Hippocampal formation (tissue), 2 donors: ENCODE data around the gene BMP10.

ENCODE experiments used
- DNase-seq, 2 donors: peaks; one replicate each; lab custom pipeline; 2025; lab: John Stamatoyannopoulos, UW

BMP10 gene

DNA sequence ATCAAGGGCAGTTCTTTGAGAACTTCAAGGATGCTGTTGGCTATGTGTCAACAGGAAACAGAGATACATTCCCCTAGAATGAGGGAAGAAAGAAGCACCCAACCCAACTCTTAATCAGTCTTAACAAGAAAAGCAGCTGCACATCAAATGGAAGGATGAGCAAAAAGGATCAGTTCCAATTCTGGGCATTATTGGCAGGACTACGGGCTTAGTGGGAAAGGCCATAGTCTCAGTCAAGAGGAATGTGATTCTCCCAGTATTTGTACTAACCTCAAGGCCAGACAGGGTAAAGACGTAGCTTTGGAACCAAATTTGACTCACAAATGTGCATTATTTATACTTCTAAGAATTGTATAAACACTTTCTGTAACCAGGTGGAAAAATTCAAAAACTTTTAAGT is 18.2 kb downstream of the BMP10 start:
- DNase-seq = no peak

DNA sequence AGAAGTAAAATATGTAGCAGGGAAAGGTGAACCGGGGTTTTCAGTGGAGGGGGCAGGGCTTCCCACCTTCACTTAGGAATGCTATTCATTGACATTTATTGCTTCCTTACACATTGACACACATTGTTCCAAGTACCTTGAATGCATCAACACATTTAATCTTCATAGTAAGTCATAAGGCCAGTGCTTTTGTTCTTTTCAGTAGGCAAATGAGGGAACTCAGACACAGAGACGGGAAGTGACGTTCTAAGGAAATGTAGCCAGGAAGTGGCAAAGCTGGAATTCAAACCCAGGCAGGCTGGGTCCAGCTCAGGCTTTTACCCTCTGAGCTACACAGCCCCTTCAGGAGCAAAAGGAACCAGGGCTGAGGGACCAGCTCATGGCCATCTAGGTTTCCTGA is 20.7 kb downstream of the BMP10 start:
- no peak for DNase-seq

DNA sequence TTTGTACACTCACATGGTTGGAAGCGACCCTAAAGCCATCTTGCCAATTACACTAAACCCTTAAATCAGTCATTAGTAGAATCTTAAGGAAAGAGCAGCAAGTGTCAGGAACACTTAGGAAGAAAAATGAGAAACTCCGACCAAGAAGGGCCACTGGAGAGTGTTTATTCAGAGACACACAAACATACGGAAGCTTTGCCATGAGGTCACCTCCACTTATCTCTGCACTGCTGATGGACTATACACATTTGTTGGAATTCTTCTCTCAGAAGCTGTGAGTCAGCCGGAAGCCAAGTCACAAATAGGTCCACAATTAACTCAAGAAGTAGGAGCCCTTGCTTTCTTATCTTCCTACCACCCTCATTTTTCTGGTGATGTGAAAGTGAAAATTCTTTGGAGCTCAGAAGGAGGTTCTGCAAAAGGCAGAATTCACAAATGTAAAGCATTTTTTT is 21.6 kb downstream of the BMP10 start:
- DNase-seq = no peak

DNA sequence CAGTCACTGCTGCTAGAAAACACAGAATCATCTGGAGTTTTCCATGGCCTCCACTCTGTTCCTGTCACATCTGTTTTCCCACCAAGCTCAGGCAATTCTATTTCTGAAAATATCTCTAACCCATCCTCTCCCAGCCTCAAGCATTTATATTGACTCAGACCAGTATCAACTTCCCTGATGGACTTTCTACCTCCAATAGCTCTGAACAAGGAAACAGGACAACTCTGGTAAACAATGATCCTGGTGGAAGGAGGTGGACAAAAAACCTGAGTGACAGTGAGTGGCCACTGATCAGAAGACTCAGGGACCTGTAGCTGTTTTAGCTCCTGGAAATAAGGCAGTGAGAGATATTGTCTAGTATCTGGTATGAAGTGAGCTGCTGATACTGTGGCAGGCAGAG is 23.4 kb downstream of the BMP10 start:
- DNase-seq = no peak

DNA sequence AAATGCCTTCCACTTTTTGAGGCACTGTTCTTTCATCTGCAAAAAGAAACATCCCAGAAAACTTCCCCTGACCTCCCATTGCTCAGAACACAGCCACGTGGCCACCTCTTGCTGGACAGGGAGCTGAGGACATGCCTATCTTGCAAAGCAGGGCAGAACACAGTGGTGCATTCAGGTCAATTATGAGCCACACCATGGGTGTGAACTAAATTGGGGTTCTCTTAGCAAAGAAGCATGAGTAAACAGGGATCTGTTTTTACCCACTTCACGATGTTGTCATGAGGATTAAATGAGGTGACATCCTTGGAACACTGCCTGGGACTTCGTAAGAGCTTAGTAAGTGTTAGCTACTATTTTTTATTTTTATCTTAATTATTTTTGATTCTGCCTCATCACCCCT is 25.1 kb downstream of the BMP10 start:
- DNase-seq = no peak

DNA sequence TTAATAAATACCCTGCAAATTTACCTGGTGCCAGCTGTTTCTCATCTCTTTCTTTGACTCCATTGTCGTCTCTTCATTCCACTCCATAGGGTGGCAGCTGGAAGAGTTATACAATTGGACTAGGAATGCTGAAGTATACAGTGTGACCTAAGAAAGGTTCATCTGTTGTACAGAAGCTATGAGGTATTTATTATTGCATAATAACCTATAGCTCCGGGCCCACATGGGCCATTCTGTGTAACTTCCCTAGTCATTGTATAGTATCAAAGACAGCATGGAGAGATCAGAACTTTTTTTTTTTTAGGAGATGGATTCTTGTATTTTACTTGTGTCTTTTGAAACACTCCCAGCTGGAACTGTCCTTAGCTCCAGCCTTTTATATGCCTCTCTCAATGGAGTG is 26.2 kb downstream of the BMP10 start:
- DNase-seq = no peak

DNA sequence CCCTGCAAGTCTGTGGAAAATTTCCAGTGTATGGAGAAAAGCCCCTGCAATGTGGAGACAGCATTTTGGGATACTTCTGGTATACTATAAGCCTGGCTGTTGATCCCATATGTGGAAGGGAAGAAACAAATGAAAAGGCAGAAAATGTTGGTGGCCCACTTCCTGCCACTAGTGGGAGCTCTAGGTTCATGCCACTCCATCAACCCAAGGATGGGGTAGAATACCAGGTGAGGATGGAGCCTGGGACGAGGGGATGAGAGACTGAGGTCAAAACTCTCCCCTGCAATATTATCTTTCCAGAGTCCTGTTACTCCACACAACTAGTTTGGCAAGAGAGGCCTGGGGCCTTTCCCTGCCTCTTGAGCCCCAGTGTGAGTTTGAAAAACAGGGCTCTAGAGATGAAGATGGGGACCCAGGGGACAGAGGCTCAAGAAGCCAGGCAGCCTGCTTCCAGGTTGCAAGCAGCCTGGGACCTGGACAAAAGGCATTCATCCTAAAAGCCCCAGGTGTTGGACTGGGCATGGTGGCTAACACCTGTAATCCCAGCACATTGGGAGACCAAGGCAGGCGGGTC is 31.9 kb downstream of the BMP10 start:
- no peak for DNase-seq

DNA sequence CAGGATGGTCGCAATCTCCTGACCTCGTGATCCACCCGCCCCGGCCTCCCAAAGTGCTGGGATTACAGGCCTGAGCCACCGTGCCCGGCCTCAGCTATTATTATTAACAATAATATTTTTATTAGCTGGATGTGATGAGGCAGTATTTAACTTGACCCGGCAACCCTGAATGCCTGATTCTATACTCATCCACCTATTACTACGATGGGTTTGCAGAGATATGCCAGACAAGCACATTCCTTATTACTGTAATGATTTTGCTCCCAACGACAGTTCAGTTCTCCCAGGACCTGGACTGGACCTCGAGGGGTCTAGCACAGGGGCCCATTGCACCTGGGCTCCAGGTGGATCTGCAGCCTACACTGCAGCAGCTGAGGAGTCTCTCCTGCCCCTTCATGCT is 32.6 kb downstream of the BMP10 start:
- no peak for DNase-seq

DNA sequence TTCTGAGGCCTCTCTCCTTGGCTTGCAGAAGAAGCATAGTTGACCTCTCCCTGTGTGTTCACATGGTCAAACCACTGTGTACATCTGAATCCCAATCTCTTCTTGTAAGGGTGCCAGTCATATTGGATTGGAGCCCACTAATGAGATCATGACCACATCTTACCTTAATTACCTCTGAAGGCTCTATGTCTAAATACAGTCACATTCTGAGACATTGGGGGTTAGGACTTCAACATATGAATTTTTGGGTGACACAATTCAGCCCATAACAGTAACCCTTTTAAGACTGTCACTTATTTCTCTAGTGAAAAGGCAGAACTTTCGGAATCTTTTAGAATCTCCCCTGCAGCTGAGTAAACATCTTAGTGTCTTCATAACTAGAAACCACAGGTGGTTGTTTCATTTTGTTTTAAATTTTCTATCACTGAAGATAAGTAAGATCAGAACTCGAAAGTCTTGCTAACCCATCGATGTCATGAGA is 33.3 kb downstream of the BMP10 start:
- no peak for DNase-seq

DNA sequence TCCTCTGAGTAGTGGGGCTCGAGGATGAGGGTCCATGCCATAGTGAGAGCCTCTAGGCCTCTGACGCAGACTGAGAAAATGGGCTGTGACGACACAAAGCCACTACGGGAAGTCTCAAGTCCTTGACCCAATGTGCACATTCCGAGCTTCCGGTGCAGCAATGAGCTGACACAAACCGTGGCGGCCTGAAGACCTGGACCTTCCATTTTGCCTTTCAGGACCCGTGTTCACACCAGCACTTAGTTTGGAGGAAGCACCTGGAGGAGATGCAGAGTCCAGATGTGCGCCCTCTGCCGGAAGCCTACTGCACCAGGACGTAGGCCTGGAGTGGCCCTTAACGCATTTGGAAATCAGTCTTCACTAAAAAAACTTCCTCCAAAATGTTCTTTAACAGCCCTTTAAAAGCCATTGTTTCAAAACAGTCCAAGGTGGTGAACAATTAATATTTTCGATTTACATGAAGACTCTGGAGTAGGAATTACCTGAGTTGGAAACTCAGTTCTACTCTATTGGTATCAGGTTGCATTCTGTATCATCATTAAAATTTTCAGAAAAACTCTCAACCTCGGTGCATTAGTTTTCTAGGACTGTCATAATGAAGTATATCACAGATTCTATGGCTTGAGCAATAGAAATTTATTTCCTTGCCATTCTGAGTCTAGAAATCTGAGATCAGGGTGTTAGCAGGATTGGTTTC is 33.9 kb downstream of the BMP10 start:
- DNase-seq = no peak

DNA sequence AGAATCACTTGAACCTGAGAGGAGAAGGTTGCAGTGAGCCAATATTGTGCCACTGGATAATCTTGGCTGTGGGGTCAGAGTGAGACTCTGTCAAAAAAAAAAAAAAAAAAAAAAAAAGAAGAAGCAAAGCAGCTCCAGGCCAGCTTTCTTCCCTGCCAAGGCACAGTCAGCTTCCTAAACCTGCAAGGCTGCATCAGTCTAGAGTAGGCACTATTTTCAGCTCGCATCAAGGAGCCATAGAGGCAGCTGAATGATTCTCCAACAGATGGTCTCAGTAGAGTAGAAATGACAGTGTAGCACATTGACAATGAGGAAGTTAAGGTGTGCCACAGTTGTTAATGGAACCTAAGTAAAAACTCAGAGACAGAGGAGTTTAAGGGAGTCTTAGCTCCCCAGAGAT is 35.6 kb downstream of the BMP10 start:
- DNase-seq = no peak

DNA sequence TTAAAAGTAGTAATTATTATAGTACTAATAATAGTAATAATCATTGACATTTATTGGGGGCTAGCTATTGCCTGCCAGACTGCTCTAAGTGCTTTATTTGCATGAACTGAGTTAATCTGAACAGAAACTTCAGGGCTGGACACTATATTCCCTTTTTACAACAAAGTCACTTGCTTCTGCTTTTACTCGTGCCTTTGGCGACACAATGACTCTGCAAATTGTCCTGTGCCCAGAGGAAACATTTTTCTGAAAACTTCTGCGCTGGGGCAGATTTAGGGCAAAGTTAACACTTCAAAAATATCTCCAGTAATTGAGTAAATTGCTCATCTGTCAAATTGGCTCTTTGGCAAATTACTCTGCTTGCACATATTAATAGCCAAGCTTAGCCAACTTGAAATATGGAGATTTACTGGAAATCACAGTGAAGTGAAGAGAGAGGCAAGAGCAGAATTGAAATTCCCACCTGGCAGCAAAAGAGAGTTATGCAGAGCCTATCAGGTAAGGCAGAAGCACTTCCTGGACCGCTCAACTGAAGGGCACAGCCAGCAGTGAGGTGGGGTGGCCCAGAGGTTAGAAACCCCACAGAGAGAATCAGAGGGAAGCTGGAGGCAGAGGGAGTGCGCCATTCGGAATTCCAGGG is 36.3 kb downstream of the BMP10 start:
- no peak for DNase-seq

DNA sequence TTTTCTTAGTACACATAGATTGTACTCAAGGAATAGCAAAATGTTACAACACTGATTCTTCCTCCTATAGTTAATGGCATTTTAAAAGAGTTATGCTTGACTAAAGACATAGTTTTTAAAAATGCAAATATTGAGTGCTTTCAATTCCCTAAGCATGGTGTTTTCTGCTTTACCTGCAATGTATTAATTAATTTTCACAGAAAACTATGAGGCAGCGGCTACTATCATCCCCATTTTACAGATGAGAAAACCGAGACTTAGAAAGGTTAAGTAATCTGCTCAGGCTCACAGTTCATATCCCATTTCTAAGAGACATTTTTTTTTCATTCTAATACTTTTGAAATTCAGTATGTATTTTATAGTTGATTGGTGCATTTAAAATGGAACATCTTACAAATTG is 38.0 kb downstream of the BMP10 start:
- no peak for DNase-seq

DNA sequence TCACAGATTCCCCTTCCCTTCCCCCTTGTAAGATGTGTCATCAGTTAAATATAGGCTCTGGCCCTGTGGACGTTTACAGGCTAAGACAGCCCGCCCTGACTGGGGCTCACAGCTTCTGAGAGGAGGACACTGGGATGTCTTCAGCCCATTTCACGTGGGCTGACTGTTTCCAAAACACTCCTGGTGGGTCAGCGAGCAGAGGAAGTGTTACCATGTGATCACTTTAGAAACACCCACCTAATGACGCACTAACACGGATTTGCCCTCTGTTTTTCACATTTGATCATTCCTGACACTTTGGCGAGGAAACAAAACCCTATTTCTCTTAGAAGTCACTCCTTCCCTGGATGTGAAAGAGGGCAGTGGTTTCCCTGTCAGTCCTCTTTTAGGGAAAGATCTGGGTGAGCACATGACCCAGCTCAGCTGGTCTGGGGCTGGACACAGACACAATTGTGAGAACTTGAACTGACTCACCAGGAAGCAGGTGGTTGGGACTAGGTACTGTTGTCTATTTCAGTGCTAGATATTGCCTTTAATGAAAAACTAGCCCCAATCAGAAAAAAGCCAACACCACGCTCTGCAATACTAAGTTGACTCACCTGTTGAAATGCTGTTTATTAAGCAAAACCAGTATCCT is 38.8 kb downstream of the BMP10 start:
- DNase-seq = peak; percentile 42 to 47

DNA sequence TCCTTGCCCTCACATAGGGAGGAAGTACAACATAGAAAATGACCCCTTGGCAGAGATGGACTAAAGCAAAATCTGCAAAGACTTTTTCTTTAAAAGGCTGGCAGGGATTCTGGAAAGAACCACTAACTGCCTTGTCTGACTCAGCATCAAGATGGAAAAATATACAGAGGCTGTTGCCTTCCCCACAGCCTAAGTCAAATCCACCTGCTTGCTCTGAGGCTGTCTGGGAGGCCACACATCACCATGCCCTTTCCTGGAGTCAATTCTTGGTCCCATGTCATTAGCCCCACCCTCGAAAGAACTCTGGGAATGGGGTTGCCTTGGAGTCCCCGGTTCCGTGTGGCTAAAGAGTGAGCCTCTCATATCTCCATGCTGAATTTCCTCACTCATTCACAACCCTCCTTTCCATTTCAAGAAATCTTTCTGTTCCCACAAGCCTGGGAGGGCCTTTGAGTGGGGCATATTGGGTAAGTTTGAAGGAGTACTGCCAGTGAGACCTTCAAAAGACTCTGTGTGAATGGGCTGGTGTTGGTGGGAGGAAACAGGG is 39.4 kb downstream of the BMP10 start:
- no peak for DNase-seq

DNA sequence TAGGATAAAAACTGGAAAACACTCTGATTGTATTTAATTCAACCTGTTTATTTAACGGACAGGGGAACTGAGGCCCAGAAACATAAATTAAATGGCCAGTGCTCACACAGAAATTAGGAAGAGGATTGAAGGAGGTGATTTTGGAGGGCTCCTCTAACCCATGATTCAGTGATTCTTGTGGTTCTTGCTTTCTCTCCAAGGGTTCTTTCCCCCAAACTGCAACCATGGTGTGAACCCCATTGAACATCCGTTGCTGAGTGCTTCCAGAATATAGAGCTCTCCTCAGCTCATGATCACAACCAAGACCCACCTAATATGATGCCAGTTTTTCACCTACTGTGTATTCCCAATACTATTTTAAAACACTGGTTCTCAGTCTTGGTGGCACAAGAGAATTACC is 41.4 kb downstream of the BMP10 start:
- DNase-seq = no peak

DNA sequence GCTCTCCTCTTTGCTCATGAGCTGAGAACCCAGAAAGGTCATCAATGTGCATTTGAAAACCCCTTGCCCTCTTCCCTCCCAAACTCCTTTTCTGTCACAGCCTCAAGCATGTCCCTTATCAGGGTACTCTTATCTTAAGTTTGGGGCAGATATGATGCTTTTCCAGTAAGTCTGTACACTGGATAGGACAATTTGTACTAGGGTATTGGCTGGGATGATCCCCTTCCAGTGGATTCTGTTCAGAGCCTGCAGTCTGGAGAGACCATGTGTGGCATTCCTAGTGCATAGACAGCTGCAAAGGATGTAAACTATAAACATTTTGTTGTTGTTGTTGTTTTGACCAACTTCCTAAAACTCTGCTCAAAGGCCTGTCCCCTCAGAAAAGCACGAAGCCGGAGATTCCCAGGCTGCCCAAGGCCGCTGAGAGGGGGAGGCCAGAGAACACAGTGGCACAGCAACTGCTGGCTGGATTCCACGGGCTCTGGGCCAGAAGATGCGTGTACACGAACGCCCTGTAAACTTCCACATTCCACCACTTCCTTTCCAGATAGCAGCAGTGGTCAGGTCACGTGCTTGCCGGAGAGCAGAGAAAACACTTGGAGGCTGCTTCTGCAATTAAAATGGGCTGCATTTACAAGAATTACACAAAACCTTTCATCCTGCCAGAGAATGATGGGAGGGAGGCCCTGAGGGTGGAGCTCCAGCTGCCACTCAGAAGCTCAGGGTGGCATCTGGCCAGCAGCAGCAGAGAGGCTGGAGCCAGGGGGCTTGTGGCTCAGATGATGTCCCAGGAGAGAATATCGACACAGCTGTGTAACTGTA is 42.1 kb downstream of the BMP10 start:
- peak; percentile 77 to 86 for DNase-seq

DNA sequence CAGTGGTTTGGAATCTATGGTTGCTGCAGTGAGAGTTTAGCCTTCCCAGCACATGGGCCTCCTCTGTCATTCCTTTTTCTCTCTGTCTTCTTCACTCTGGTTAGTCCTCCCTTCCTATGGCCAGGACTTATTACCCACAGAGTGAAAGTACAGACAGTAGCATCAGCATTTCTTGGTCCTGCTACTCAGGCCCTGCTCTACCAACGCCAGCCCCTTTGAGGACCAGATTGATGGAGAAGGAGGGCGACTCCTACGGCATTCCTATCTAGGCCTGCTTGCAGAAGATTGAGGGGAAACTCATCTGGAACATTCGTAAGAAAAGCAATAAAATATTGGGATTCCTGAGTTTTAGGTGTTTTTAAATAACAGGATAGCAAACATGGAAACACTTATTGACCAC is 43.5 kb downstream of the BMP10 start:
- no peak for DNase-seq

DNA sequence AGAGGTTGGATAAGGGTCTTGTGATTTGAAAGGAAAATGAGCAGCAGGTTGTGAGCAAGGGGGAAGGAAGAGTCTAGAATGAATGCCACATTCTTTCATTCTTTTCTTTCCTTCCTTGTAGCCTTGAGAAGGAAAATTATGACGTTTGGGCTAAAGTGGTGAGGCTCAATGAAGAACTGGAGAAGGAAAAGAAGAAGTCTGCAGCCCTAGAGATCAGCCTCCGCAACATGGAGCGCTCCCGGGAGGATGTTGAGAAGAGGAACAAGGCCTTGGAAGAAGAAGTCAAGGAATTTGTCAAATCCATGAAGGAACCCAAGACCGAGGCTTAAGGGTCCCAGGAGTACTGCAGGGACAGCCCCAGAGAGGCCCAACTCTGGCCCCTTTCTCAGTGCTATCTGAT is 45.3 kb downstream of the BMP10 start:
- DNase-seq = no peak

DNA sequence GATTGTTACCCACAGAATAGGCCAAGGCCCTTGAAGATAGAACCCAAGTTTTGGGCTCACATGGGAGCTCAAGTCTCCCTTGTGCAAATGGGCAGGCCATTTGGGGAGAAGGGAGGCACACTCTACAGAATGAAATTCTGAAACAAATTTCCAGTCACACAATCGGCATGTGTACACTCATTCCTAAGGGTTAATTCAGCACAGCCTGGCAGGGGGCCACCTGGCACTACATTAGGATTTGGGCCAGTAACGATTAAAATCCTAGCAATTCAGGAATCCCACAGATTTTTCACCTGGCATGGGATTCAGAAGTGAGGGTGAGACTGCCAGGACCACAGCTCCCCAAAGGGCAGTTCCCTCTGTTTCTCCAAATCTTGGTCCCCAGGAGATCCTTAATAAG is 46.4 kb downstream of the BMP10 start:
- DNase-seq = no peak

DNA sequence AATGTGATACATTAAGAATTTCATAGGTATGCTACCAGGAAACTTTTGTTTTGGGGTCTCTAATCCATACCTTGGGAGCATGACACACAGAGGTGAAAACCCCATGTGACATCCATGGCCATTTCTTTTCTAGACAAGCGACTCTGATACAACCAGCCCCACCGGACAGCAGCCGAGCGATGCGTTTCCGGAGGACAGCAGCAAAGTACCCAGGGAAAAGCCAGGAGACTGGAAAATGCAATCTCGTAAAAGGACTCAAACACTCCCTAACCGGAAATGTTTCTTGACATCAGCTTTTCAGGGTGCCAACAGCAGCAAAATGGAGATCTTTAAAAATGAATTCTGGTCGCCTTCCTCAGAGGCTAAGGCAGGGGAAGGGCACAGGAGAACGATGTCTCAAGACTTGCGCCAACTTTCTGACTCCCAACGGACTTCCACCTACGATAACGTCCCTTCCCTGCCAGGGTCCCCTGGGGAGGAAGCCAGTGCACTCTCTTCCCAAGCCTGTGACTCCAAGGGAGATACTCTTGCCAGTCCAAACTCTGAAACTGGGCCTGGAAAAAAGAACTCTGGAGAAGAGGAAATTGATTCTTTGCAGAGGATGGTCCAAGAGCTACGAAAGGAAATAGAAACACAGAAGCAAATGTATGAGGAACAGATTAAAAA is 48.9 kb downstream of the BMP10 start:
- no peak for DNase-seq
